Colonic mucosa (tissue), 4 donors: ENCODE measurements around the gene IFNA17. TPM values are rescaled to one million over a fixed set of nuclear protein-coding genes. Genes with fewer than 3 reads are reported as not detected.
"Not testable (repeated sequence)": the region's sequence is repeated elsewhere in the genome, so short reads cannot be mapped to it uniquely, and the experiment has no call there.

ENCODE experiments used
- DNase-seq: peaks from one replicate; pipeline ENCODE4 v3.0.0-alpha.2; 2020
- H3K27ac ChIP-seq: fragments of 200-600 bp; one replicate; pipeline ENCODE4 v1.8.0; 2021
- H3K27me3 ChIP-seq: fragments of 200-600 bp; one replicate; pipeline ENCODE4 v1.8.0; 2021
- H3K36me3 ChIP-seq: fragments of 200-600 bp; one replicate; pipeline ENCODE4 v1.8.0; 2021
- H3K4me1 ChIP-seq: fragments of 200-600 bp; one replicate; pipeline ENCODE4 v1.8.0; 2021; ENCODE audit warnings: mild to moderate bottlenecking
- H3K4me3 ChIP-seq: fragments of 200-600 bp; one replicate; pipeline ENCODE4 v1.8.0; 2021
- H3K9ac ChIP-seq, 2 donors: one replicate each; pipeline ENCODE4 v1.7.0; 2013; ENCODE audit warnings: control low read depth in 2 of 2, low read depth in 2 of 2, low read length in 2 of 2
- H3K9me3 ChIP-seq: fragments of 200-600 bp; one replicate; pipeline ENCODE4 v1.8.0; 2021
- CTCF ChIP-seq: fragments of 200-600 bp; IDR thresholded peaks from one replicate; pipeline ENCODE4 v1.8.0; 2022; ENCODE audit warnings: antibody characterized with exemption, mild to moderate bottlenecking
- intact Hi-C: fragments of 100-400 bp; cut with DNase I; formaldehyde crosslinking; loops from one replicate; pipeline ENCODE4 v1.14.1; 2022
- total RNA-seq, 2 donors: library from RNA; stranded (reverse); fragmentation: NEBNext Ultra II Directional in 1 of 2; extraction: Animal tissue kit (Norgen Biotek cat#: 25700) in 1 of 2; gene quantifications; one replicate each; pipeline ENCODE4 v1.2.1, GENCODE V29; 2021
- donor health status: healthy.
- donor health status: DM: no; HTN: no; CAD: no.
- donor health status: DM: no; HTN: no; CAD: no.

The IFNA17 gene
- total RNA-seq, 2 donors from 2014 or later: not detected

- Histone ChIP-seq H3K27me3 (no peaks in the 10 kb centered on the region), H3K4me3 (no peak overlapping the region), H3K9me3 (no peaks in the 10 kb centered on the region), H3K9ac (no peak overlapping the region), H3K36me3 (no peaks in the 10 kb centered on the region), H3K4me1 (no peaks in the 10 kb centered on the region), H3K27ac (no peak overlapping the region)
- no peak for TF ChIP-seq CTCF
- DNase-seq: no peak
- intact Hi-C loops: no loop called here
These were observed 17.7 kb downstream of the IFNA17 start for GRCh38 chr9:21210311-21210710.

GRCh38 chr9:21207043-21207442 is 21.0 kb downstream of the IFNA17 start, which contains the start of gene IFNA10:
Gene IFNA10, minus strand, starts transcription at chr9:21207143. Its CDS starts 46 bp downstream, at chr9:21207097.
- H3K27ac ChIP-seq, H3K4me1 ChIP-seq, H3K4me3 ChIP-seq, H3K36me3 ChIP-seq, H3K9me3 ChIP-seq, DNase-seq, H3K27me3 ChIP-seq, intact Hi-C loops, H3K9ac ChIP-seq: not testable (repeated sequence)

GRCh38 chr9:21205204-21205603 is 22.8 kb downstream of the IFNA17 start:
- Histone ChIP-seq H3K27me3 (no peaks in the 10 kb centered on the region), H3K27ac (no peak overlapping the region), H3K4me1 (no peaks in the 10 kb centered on the region), H3K9me3 (no peaks in the 10 kb centered on the region), H3K36me3 (no peaks in the 10 kb centered on the region), H3K4me3 (no peak overlapping the region), H3K9ac (no peak overlapping the region)
- DNase-seq: no peak
- intact Hi-C loops: no loop called here
- no peak for TF ChIP-seq CTCF

- intact Hi-C loops, H3K4me1 ChIP-seq, H3K27me3 ChIP-seq, DNase-seq, H3K9me3 ChIP-seq, H3K27ac ChIP-seq, H3K36me3 ChIP-seq, H3K9ac ChIP-seq, H3K4me3 ChIP-seq: not testable (repeated sequence)
These were observed 25.9 kb downstream of the IFNA17 start, which contains the start of gene IFNA7 for GRCh38 chr9:21202105-21202504. Gene IFNA7, minus strand, starts transcription at chr9:21202205. Its CDS starts 40 bp downstream, at chr9:21202165.

GRCh38 chr9:21194867-21195776 is 32.9 kb downstream of the IFNA17 start:
- H3K27ac ChIP-seq, H3K9me3 ChIP-seq, H3K4me3 ChIP-seq, H3K36me3 ChIP-seq, H3K27me3 ChIP-seq, intact Hi-C loops, H3K4me1 ChIP-seq, H3K9ac ChIP-seq: not testable (repeated sequence)
- DNase-seq: peak; percentile 32
- peak; percentile 24 for TF ChIP-seq CTCF

GRCh38 chr9:21187487-21187886 is 40.5 kb downstream of the IFNA17 start, which contains the start of gene IFNA4:
Gene IFNA4, minus strand, starts transcription at chr9:21187587. Its CDS starts 56 bp downstream, at chr9:21187531.
- H3K36me3 ChIP-seq, H3K4me3 ChIP-seq, H3K27me3 ChIP-seq, intact Hi-C loops, H3K9me3 ChIP-seq, H3K9ac ChIP-seq, H3K27ac ChIP-seq, DNase-seq, H3K4me1 ChIP-seq: not testable (repeated sequence)

- intact Hi-C loops, H3K9me3 ChIP-seq, H3K4me3 ChIP-seq, H3K27me3 ChIP-seq, H3K9ac ChIP-seq, H3K27ac ChIP-seq, H3K36me3 ChIP-seq, DNase-seq, H3K4me1 ChIP-seq: not testable (repeated sequence)
These were observed 44.9 kb downstream of the IFNA17 start for GRCh38 chr9:21182810-21183736.
